GM23248 (cell line): ENCODE data around the gene C2CD4A.

Experiments used
- EZH2 ChIP-seq: fragments of 200-600 bp; sonication (generic); IDR thresholded peaks from 2 replicates; pipeline ENCODE4 v1.6.1; 2018; ENCODE audit warnings: antibody characterized with exemption, mild to moderate bottlenecking; ENCODE audit not compliant: insufficient read depth, poor library complexity, severe bottlenecking
- EZH2phosphoT487 ChIP-seq: fragments of 200-600 bp; sonication (generic); IDR thresholded peaks from 2 replicates; pipeline ENCODE4 v1.6.1; 2018; ENCODE audit warnings: antibody characterized with exemption, moderate library complexity, mild to moderate bottlenecking, low read depth; ENCODE audit not compliant: insufficient read depth

- TF ChIP-seq EZH2phosphoT487 (no peak), EZH2 (no peak)
Observed at GRCh38 chr15:62052713-62053112, 14.1 kb upstream of the C2CD4A start.
